PC-3 (cell line): ENCODE data around the gene ABAT. TPM values are rescaled to one million over a fixed set of nuclear protein-coding genes. Genes with fewer than 3 reads are reported as not detected.

Experiments
- ATAC-seq: fragments of 200-7000 bp; cut with Tn5 transposase; 2 replicates; pipeline ENCODE4 v1.9.1; 2020; ENCODE audit warnings: mild to moderate bottlenecking, moderate library complexity
- BruUV-seq: library from RNA; stranded (reverse); fragments of 400-500 nt; replicated peaks from 2 replicates; lab custom pipeline; 2021; lab: Mats Ljungman, UMichigan
- CTCF ChIA-PET: fragments of 300-600 bp; sonication (Branson Sonifier 250); formaldehyde crosslinking; loops from one replicate; lab custom pipeline; 2022; ENCODE audit warnings: antibody characterized with exemption; lab: Charles Lee
- POLR2A ChIA-PET: fragments of 300-600 bp; sonication (Branson Sonifier 250); formaldehyde crosslinking; loops from one replicate; lab custom pipeline; 2022; ENCODE audit warnings: antibody characterized with exemption; ENCODE audit not compliant: unreplicated experiment; lab: Charles Lee
- DNase-seq: peaks from one replicate; pipeline ENCODE4 v3.0.0-alpha.2; 2015
- H2AFZ ChIP-seq: fragments of 300-600 bp; sonication (generic); 2 replicates; pipeline ENCODE4 v1.6.0; 2016; ENCODE audit warnings: antibody characterized with exemption, low read length
- H3F3A ChIP-seq: fragments of 300-600 bp; sonication (generic); one replicate; pipeline ENCODE4 v1.6.0; 2017; ENCODE audit warnings: antibody characterized with exemption, low read length, control low read depth, mild to moderate bottlenecking; ENCODE audit not compliant: unreplicated experiment
- H3K27ac ChIP-seq: fragments of 300-600 bp; sonication (generic); 2 replicates; pipeline ENCODE4 v1.5.1; 2016; ENCODE audit warnings: mild to moderate bottlenecking, low read length
- H3K27me3 ChIP-seq: fragments of 300-600 bp; sonication (generic); 2 replicates; pipeline ENCODE4 v1.6.1; 2016; ENCODE audit warnings: low read length, mixed read lengths
- H3K36me3 ChIP-seq: fragments of 300-600 bp; sonication (generic); 2 replicates; pipeline ENCODE4 v1.6.1; 2016; ENCODE audit warnings: low read depth, mixed run types, low read length, mixed read lengths
- H3K4me1 ChIP-seq: fragments of 300-600 bp; sonication (generic); 2 replicates; pipeline ENCODE4 v1.5.1; 2016; ENCODE audit warnings: low read length; ENCODE audit not compliant: insufficient read depth
- H3K4me2 ChIP-seq: fragments of 300-600 bp; sonication (generic); 2 replicates; pipeline ENCODE4 v1.6.0; 2016; ENCODE audit warnings: low read length
- H3K4me3 ChIP-seq: fragments of 300-600 bp; sonication (generic); 2 replicates; pipeline ENCODE4 v1.5.1; 2016; ENCODE audit warnings: mild to moderate bottlenecking, low read length, mixed read lengths
- H3K79me2 ChIP-seq: fragments of 300-600 bp; sonication (generic); 2 replicates; pipeline ENCODE4 v1.6.1; 2017; ENCODE audit warnings: low read length, mixed read lengths
- H3K9ac ChIP-seq: fragments of 300-600 bp; sonication (generic); 2 replicates; pipeline ENCODE4 v1.6.0; 2016; ENCODE audit warnings: mild to moderate bottlenecking, low read length
- H3K9me2 ChIP-seq: fragments of 300-600 bp; sonication (generic); replicated peaks from 2 replicates; pipeline ENCODE4 v1.6.1; 2016; ENCODE audit warnings: mixed run types, low read length, mixed read lengths
- H3K9me3 ChIP-seq: fragments of 300-600 bp; sonication (generic); 2 replicates; pipeline ENCODE4 v1.6.1; 2016; ENCODE audit warnings: low read length, mixed read lengths
- H4K20me1 ChIP-seq: fragments of 300-600 bp; sonication (generic); 2 replicates; pipeline ENCODE4 v1.6.1; 2016; ENCODE audit warnings: low read length, mixed read lengths
- CTCF ChIP-seq: fragments of 300-600 bp; sonication (generic); conservative IDR thresholded peaks from 2 replicates; pipeline ENCODE4 v1.5.1; 2017; ENCODE audit warnings: antibody characterized with exemption, low read depth, mild to moderate bottlenecking, low read length
- EZH2 ChIP-seq: fragments of 300-600 bp; sonication (generic); IDR thresholded peaks from one replicate; pipeline ENCODE4 v1.6.1; 2017; ENCODE audit warnings: antibody characterized with exemption, mild to moderate bottlenecking, low read length; ENCODE audit not compliant: unreplicated experiment
- EZH2phosphoT487 ChIP-seq: fragments of 300-600 bp; sonication (generic); IDR thresholded peaks from 2 replicates; pipeline ENCODE4 v1.6.1; 2018; ENCODE audit warnings: mild to moderate bottlenecking, antibody characterized with exemption, low read length, borderline replicate concordance
- intact Hi-C: fragments of 100-400 bp; cut with micrococcal nuclease; formaldehyde crosslinking; loops from 2 replicates; pipeline ENCODE4 v1.9.0; 2023
- total RNA-seq: library from RNA; depleted of rRNA; stranded (reverse); fragments of >200 nt; gene quantifications from 2 replicates; pipeline ENCODE4 v1.2.3, GENCODE V29; 2014

ABAT gene
- total RNA-seq, 1 experiment from 2014 or later: 0.95 TPM

GRCh38 chr16:8756755-8757154 lies 82.3 kb downstream of the ABAT start:
- no peak overlapping the region for H3K4me3 ChIP-seq
- no peaks in the 10 kb centered on the region for H3K79me2 ChIP-seq
- H2AFZ ChIP-seq: no peak overlapping the region
- no peak for ATAC-seq
- no peaks in the 10 kb centered on the region for H3K36me3 ChIP-seq
- H3F3A ChIP-seq: no peaks in the 10 kb centered on the region
- H3K9ac ChIP-seq: no peak overlapping the region
- BruUV-seq: no TSS peak
- H3K27ac ChIP-seq: no peak overlapping the region
- intact Hi-C loops: no loop called here
- H3K27me3 ChIP-seq: no peaks in the 10 kb centered on the region
- H4K20me1 ChIP-seq: no peaks in the 10 kb centered on the region
- ChIA-PET POLR2A (no interaction called here), CTCF (no interaction called here)
- TF ChIP-seq EZH2: no peak
- TF ChIP-seq CTCF: no peak
- TF ChIP-seq EZH2phosphoT487: no peak
- no peaks in the 10 kb centered on the region for H3K9me2 ChIP-seq
- no peak overlapping the region for H3K4me2 ChIP-seq
- DNase-seq: no peak
- no peaks in the 10 kb centered on the region for H3K4me1 ChIP-seq
- no peaks in the 10 kb centered on the region for H3K9me3 ChIP-seq

GRCh38 chr16:8758022-8758421 lies 83.6 kb downstream of the ABAT start:
- POLR2A ChIA-PET: no interaction called here
- no peak overlapping the region for H3K9ac ChIP-seq
- no peak overlapping the region for H3K4me3 ChIP-seq
- H3K27ac ChIP-seq: no peak overlapping the region
- no peaks in the 10 kb centered on the region for H3K9me3 ChIP-seq
- no peak overlapping the region for H3K4me2 ChIP-seq
- H3F3A ChIP-seq: no peaks in the 10 kb centered on the region
- no peaks in the 10 kb centered on the region for H3K9me2 ChIP-seq
- no peaks in the 10 kb centered on the region for H4K20me1 ChIP-seq
- no TSS peak for BruUV-seq
- no peak overlapping the region for H2AFZ ChIP-seq
- no peaks in the 10 kb centered on the region for H3K27me3 ChIP-seq
- no peak for ATAC-seq
- no peaks in the 10 kb centered on the region for H3K4me1 ChIP-seq
- intact Hi-C loops: no loop called here
- TF ChIP-seq CTCF: no peak
- no peak for TF ChIP-seq EZH2phosphoT487
- no peak for TF ChIP-seq EZH2
- no peaks in the 10 kb centered on the region for H3K79me2 ChIP-seq
- no peaks in the 10 kb centered on the region for H3K36me3 ChIP-seq
- no peak for DNase-seq
- CTCF ChIA-PET: no interaction called here

- H3K9me2 ChIP-seq: no peaks in the 10 kb centered on the region
- no peaks in the 10 kb centered on the region for H3K27me3 ChIP-seq
- H3K9ac ChIP-seq: no peak overlapping the region
- BruUV-seq: no TSS peak
- no peaks in the 10 kb centered on the region for H4K20me1 ChIP-seq
- TF ChIP-seq EZH2 (no peak), CTCF (no peak), EZH2phosphoT487 (no peak)
- H3K9me3 ChIP-seq: no peaks in the 10 kb centered on the region
- H3K79me2 ChIP-seq: no peaks in the 10 kb centered on the region
- ATAC-seq: no peak
- no peak overlapping the region for H2AFZ ChIP-seq
- no peak overlapping the region for H3K4me2 ChIP-seq
- no peaks in the 10 kb centered on the region for H3K4me1 ChIP-seq
- no peak for DNase-seq
- POLR2A ChIA-PET: no interaction called here
- intact Hi-C loops: no loop called here
- H3K4me3 ChIP-seq: no peak overlapping the region
- H3K27ac ChIP-seq: no peak overlapping the region
- H3K36me3 ChIP-seq: no peaks in the 10 kb centered on the region
- no peaks in the 10 kb centered on the region for H3F3A ChIP-seq
- CTCF ChIA-PET: no interaction called here
These were observed 85.6 kb downstream of the ABAT start for GRCh38 chr16:8760021-8760420.
